Glutamatergic neuron (in vitro differentiated cells): ENCODE measurements around the gene CAND2. TPM values are rescaled to one million over a fixed set of nuclear protein-coding genes. Genes with fewer than 3 reads are reported as not detected.
"Not testable (repeated sequence)": the region's sequence is repeated elsewhere in the genome, so short reads cannot be mapped to it uniquely, and the experiment has no call there.

Experiments
- DNase-seq: peaks from one replicate; pipeline ENCODE4 v3.0.0; 2022
- H3K27ac Mint-ChIP-seq: one replicate; pipeline ENCODE4 v1.8.0; 2020; ENCODE audit warnings: mild to moderate bottlenecking, mixed read lengths, inconsistent platforms; ENCODE audit not compliant: unreplicated experiment
- H3K27me3 Mint-ChIP-seq: one replicate; pipeline ENCODE4 v1.8.0; 2020; ENCODE audit warnings: mild to moderate bottlenecking, moderate library complexity, mixed read lengths, inconsistent platforms; ENCODE audit not compliant: unreplicated experiment
- H3K36me3 Mint-ChIP-seq: one replicate; pipeline ENCODE4 v1.8.0; 2020; ENCODE audit warnings: mild to moderate bottlenecking, mixed read lengths, inconsistent platforms; ENCODE audit not compliant: unreplicated experiment
- H3K4me1 Mint-ChIP-seq: one replicate; pipeline ENCODE4 v1.8.0; 2020; ENCODE audit warnings: mild to moderate bottlenecking, low read depth, mixed read lengths, inconsistent platforms; ENCODE audit not compliant: unreplicated experiment
- H3K4me3 Mint-ChIP-seq: one replicate; pipeline ENCODE4 v1.8.0; 2020; ENCODE audit warnings: mild to moderate bottlenecking, mixed read lengths, inconsistent platforms; ENCODE audit not compliant: unreplicated experiment
- H3K9me3 Mint-ChIP-seq: one replicate; pipeline ENCODE4 v1.8.0; 2020; ENCODE audit warnings: mild to moderate bottlenecking, moderate library complexity, mixed read lengths, inconsistent platforms; ENCODE audit not compliant: unreplicated experiment
- CTCF ChIP-seq: fragments of 200-600 bp; sonication (generic); IDR thresholded peaks from one replicate; pipeline ENCODE4 v1.5.0; 2021; ENCODE audit not compliant: partially characterized antibody, unreplicated experiment
- total RNA-seq: library from RNA; stranded (reverse); fragmentation: NEBNext Ultra II Directional; extraction: Animal tissue kit (Norgen Biotek cat#: 25700); gene quantifications from one replicate; pipeline ENCODE4 v1.2.1, GENCODE V29; 2021; ENCODE audit not compliant: unreplicated experiment

CAND2 gene
- total RNA-seq, 1 donor from 2014 or later = 8.8 TPM

DNA sequence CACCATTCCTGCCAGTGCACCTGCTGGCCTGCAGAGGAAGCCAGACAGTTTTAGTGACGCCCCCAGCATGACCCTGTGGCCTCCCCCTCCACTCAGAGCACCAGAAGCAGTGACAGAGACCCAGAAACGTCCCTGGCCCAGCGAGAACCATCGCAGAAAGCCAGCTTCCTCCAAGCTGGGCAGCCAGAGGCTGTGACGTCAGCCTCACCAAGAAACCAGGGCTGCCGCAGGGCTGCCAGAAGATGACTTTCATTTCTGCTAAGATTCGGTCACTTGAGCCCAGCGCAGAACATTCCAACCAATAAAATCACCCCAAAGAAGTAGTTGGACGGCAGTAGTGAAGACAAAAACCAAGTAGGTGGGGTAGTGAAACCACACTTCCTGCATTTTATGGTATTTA, 74.5 kb downstream of the CAND2 start:
- peaks cover 13% of the 10 kb centered on the region for H3K4me1 Mint-ChIP-seq
- H3K27ac Mint-ChIP-seq = no peak overlapping the region
- no peak for TF ChIP-seq CTCF
- DNase-seq = no peak
- H3K9me3 Mint-ChIP-seq = peaks cover 3% of the 10 kb centered on the region
- H3K27me3 Mint-ChIP-seq = peaks cover 10% of the 10 kb centered on the region
- no peak overlapping the region for H3K4me3 Mint-ChIP-seq
- H3K36me3 Mint-ChIP-seq = peaks cover under 1% of the 10 kb centered on the region

GRCh38 chr3:12871404-12871983, 75.0 kb downstream of the CAND2 start:
- H3K27me3 Mint-ChIP-seq = peaks cover 10% of the 10 kb centered on the region
- H3K36me3 Mint-ChIP-seq = no peaks in the 10 kb centered on the region
- H3K27ac Mint-ChIP-seq = no peak overlapping the region
- H3K4me3 Mint-ChIP-seq = no peak overlapping the region
- no peak for TF ChIP-seq CTCF
- peaks cover 13% of the 10 kb centered on the region for H3K4me1 Mint-ChIP-seq
- no peak for DNase-seq
- H3K9me3 Mint-ChIP-seq = peaks cover 3% of the 10 kb centered on the region

DNA sequence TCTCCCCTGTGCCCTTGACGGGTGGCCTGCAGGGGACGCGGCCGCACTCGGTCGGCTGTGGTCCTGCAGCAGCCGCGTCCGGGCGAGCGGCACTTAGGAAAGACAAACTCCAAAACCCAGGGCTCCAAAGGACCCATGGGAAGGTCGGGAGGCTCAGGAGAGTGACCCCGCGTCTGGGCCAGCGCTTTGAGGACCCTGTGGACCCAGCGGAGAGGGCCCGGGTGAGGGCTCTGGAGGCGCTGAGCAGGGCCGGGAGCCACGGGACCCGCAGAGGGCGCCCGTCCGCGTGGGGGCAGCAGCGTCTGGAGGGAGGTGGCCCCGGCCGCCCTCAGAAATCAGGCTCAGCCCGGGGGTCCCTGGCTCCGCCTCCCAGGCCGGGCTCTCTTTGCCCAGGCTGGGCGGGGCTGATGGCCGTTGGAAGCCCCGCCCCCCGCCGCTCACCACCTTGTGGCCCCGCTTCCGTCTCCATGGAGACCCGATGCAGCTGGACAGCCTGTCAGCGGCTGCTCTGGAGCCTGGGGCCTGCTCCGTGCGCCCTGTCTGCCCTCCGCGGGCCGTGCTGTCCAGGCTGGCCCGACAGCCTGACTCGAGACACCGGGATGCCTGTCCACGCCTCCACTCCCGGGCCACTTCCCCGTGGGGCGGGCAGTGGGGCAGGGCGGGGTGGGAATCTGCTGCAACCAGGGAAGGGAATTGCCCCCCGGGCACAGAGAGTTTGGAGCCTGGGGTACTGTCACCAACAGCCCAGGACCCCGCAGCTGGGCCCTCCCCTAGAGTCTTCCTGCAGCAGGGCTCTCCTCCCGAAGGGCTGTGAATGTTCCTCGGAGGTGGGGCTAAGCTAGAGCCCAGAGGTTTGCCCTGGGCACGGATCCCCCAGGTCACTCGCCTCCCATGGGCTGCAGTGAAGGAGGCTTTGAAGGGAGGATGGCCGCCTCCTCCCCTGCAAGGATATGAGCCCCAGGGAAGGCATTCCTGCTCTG, 79.7 kb downstream of the CAND2 start:
- no peaks in the 10 kb centered on the region for H3K36me3 Mint-ChIP-seq
- DNase-seq = peak; percentile 87
- H3K27ac Mint-ChIP-seq = peak overlapping the region; percentile 25
- peaks cover 3% of the 10 kb centered on the region for H3K4me1 Mint-ChIP-seq
- peaks cover 9% of the 10 kb centered on the region for H3K27me3 Mint-ChIP-seq
- TF ChIP-seq CTCF = no peak
- H3K9me3 Mint-ChIP-seq = no peaks in the 10 kb centered on the region
- H3K4me3 Mint-ChIP-seq = no peak overlapping the region

DNA sequence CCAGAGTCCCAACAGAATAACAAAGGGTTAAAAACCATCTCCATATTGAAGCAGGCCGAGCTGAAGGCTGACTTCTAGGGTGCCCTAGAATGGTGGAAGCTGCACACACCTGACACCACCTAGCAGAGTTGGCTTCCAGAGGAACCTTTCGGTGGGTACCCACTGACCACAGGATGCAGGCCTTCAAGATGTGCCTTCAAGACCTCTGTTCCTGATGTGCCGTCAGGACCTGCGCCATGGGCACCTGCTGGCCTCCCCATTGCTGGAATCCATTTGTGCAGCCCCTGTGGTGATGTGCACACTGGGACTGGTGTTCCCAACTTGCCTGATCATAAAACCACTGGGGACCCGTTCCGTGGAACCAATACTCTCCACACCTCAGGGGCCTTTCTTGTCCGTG, 80.6 kb downstream of the CAND2 start:
- Mint-ChIP-seq H3K4me1 (peaks cover 3% of the 10 kb centered on the region), H3K27me3 (peaks cover 11% of the 10 kb centered on the region), H3K4me3 (no peak overlapping the region), H3K27ac (peak overlapping the region; percentile 38), H3K36me3 (peaks cover 1% of the 10 kb centered on the region), H3K9me3 (peaks cover 2% of the 10 kb centered on the region)
- no peak for DNase-seq
- no peak for TF ChIP-seq CTCF

DNA sequence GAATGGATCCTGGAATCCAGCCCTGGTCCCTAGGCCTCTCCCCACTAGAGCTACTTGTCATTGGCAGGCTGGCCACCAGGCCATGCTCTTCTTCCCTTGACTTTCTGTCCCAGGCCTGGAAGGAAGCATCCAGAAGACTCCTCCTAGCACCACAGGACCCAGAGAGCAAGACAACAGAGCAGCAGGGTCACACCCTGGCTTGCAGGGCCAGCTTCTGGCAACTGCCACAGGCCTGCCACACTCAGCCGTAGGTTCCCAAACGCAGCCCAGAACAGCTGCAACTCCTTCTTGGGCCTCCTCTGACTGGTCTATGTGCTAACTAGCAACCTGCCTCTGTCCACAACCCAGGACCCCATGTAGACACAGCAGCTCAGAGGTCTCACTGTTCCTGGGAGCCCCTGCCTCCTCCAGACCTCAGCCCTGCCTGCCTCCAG, 81.7 kb downstream of the CAND2 start:
- H3K9me3 Mint-ChIP-seq = peaks cover 2% of the 10 kb centered on the region
- DNase-seq = no peak
- H3K27ac Mint-ChIP-seq = no peak overlapping the region
- TF ChIP-seq CTCF = no peak
- H3K36me3 Mint-ChIP-seq = peaks cover 5% of the 10 kb centered on the region
- peaks cover 14% of the 10 kb centered on the region for H3K27me3 Mint-ChIP-seq
- no peak overlapping the region for H3K4me3 Mint-ChIP-seq
- peaks cover 3% of the 10 kb centered on the region for H3K4me1 Mint-ChIP-seq

GRCh38 chr3:12878758-12879157, 82.3 kb downstream of the CAND2 start:
- not testable (repeated sequence) for H3K27ac Mint-ChIP-seq, H3K4me3 Mint-ChIP-seq, H3K9me3 Mint-ChIP-seq, DNase-seq, H3K36me3 Mint-ChIP-seq, H3K4me1 Mint-ChIP-seq
- peaks cover 14% of the 10 kb centered on the region for H3K27me3 Mint-ChIP-seq
